ENCODE measurements around the gene MRPS27.
"Not testable (repeated sequence)": the region's sequence is repeated elsewhere in the genome, so short reads cannot be mapped to it uniquely, and the experiment has no call there.

The MRPS27 gene

GRCh38 chr5:72202331-72202825, 117.7 kb downstream of the MRPS27 start:
- DNase-seq (ENCODE audit: low spot score), result no peak

GRCh38 chr5:72199681-72200080, 120.4 kb downstream of the MRPS27 start:
- no peak for DNase-seq (ENCODE audit: low spot score)

- DNase-seq (ENCODE audit: low spot score), result no peak
Measured at GRCh38 chr5:72197393-72197792, 122.6 kb downstream of the MRPS27 start.

- DNase-seq (ENCODE audit: low spot score), result no peak
Measured at GRCh38 chr5:72195581-72195980, 124.5 kb downstream of the MRPS27 start.

- DNase-seq (ENCODE audit: low spot score), result no peak
Measured at GRCh38 chr5:72194846-72195245, 125.2 kb downstream of the MRPS27 start.

- DNase-seq (ENCODE audit: low spot score), result no peak
Measured at GRCh38 chr5:72191404-72191803, 128.6 kb downstream of the MRPS27 start.

GRCh38 chr5:72189146-72189545, 130.9 kb downstream of the MRPS27 start:
- DNase-seq (ENCODE audit: low spot score), result no peak

GRCh38 chr5:72188166-72188565, 131.9 kb downstream of the MRPS27 start:
- DNase-seq (ENCODE audit: low spot score), result no peak

- DNase-seq (ENCODE audit: low spot score), result no peak
Measured at GRCh38 chr5:72187388-72188075, 132.5 kb downstream of the MRPS27 start.

- DNase-seq (ENCODE audit: low spot score), result no peak
Measured at GRCh38 chr5:72185496-72186329, 134.3 kb downstream of the MRPS27 start.

GRCh38 chr5:72184408-72184807, 135.6 kb downstream of the MRPS27 start:
- no peak for DNase-seq (ENCODE audit: low spot score)

GRCh38 chr5:72183101-72183520, 136.9 kb downstream of the MRPS27 start:
- DNase-seq (ENCODE audit: low spot score), result no peak

GRCh38 chr5:72182686-72183085, 137.4 kb downstream of the MRPS27 start:
- no peak for DNase-seq (ENCODE audit: low spot score)

GRCh38 chr5:72180925-72181324, 139.1 kb downstream of the MRPS27 start:
- DNase-seq (ENCODE audit: low spot score), result no peak

- DNase-seq (ENCODE audit: low spot score), result no peak
Measured at GRCh38 chr5:72179816-72180440, 140.1 kb downstream of the MRPS27 start.

- peak; percentile 77 for DNase-seq (ENCODE audit: low spot score)
Measured at GRCh38 chr5:72179028-72179815, 140.8 kb downstream of the MRPS27 start.

- no peak for DNase-seq (ENCODE audit: low spot score)
Measured at GRCh38 chr5:72177538-72177937, 142.5 kb downstream of the MRPS27 start.

- no peak for DNase-seq (ENCODE audit: low spot score)
Measured at GRCh38 chr5:72172786-72173185, 147.3 kb downstream of the MRPS27 start.

- no peak for DNase-seq (ENCODE audit: low spot score)
Measured at GRCh38 chr5:72171667-72172066, 148.4 kb downstream of the MRPS27 start.

- not testable (repeated sequence) for DNase-seq (ENCODE audit: low spot score)
Measured at GRCh38 chr5:72171181-72171580, 148.9 kb downstream of the MRPS27 start.

- no peak for DNase-seq (ENCODE audit: low spot score)
Measured at GRCh38 chr5:72170101-72170500, 149.9 kb downstream of the MRPS27 start.
